ENCODE results near the gene P2RX4. TPM values are rescaled to one million over a fixed set of nuclear protein-coding genes. Genes with fewer than 3 reads are reported as not detected.

P2RX4 gene
- total RNA-seq, 1 experiment from 2014 or later = 7.6 TPM

- POLR2A ChIA-PET (ENCODE audit: low non-redundant PET) = interaction anchor here (0.6 kb wide), 1 partner anchor 977 kb away, joined by 7 read pairs; no protein-coding TSS in a partner anchor
- no peak for DNase-seq (ENCODE audit: low spot score)
- no peak overlapping the region for H3K4me3 ChIP-seq (ENCODE audit: low read depth, low read length, poor library complexity, severe bottlenecking)
- H3K36me3 ChIP-seq (ENCODE audit: insufficient read depth, low read length, poor library complexity, severe bottlenecking) = no peaks in the 10 kb centered on the region
- no TSS peak for BruUV-seq (replicated peaks)
- H3K27ac ChIP-seq (ENCODE audit: low read depth, low read length, poor library complexity, severe bottlenecking) = no peak overlapping the region
- no peaks in the 10 kb centered on the region for H3K27me3 ChIP-seq (replicated peaks; ENCODE audit: insufficient read depth, low read depth, low read length, poor library complexity)
- TF ChIP-seq CTCF (conservative IDR thresholded peaks at IDR 0.05; ENCODE audit: low read depth, low read length) (no peak), EZH2 (IDR thresholded peaks at IDR 0.05; ENCODE audit: borderline replicate concordance, low read depth, low read length, poor library complexity, severe bottlenecking) (no peak)
- H3K4me1 ChIP-seq (ENCODE audit: insufficient read depth, low read length, poor library complexity, severe bottlenecking) = no peaks in the 10 kb centered on the region
- no peaks in the 10 kb centered on the region for H3K9me3 ChIP-seq (ENCODE audit: low read depth, low read length, poor library complexity, severe bottlenecking)
- CTCF ChIA-PET = interaction anchor here (0.7 to 0.8 kb wide), 2 partner anchors 18 to 194 kb away, joined by 4 to 8 read pairs; no protein-coding TSS in a partner anchor
- intact Hi-C loops (cut with micrococcal nuclease; ENCODE audit: unreplicated experiment) = no loop called here
Observed at GRCh38 chr12:121277374-121277759, 67.4 kb downstream of the P2RX4 start.

- H3K4me1 ChIP-seq (ENCODE audit: insufficient read depth, low read length, poor library complexity, severe bottlenecking) = no peaks in the 10 kb centered on the region
- ChIA-PET CTCF (no interaction called here), POLR2A (ENCODE audit: low non-redundant PET) (no interaction called here)
- intact Hi-C loops (cut with micrococcal nuclease; ENCODE audit: unreplicated experiment) = no loop called here
- no peaks in the 10 kb centered on the region for H3K36me3 ChIP-seq (ENCODE audit: insufficient read depth, low read length, poor library complexity, severe bottlenecking)
- no peaks in the 10 kb centered on the region for H3K9me3 ChIP-seq (ENCODE audit: low read depth, low read length, poor library complexity, severe bottlenecking)
- TF ChIP-seq CTCF (conservative IDR thresholded peaks at IDR 0.05; ENCODE audit: low read depth, low read length) (no peak), EZH2 (IDR thresholded peaks at IDR 0.05; ENCODE audit: borderline replicate concordance, low read depth, low read length, poor library complexity, severe bottlenecking) (no peak)
- H3K4me3 ChIP-seq (ENCODE audit: low read depth, low read length, poor library complexity, severe bottlenecking) = no peak overlapping the region
- no peak for DNase-seq (ENCODE audit: low spot score)
- H3K27ac ChIP-seq (ENCODE audit: low read depth, low read length, poor library complexity, severe bottlenecking) = no peak overlapping the region
- no peaks in the 10 kb centered on the region for H3K27me3 ChIP-seq (replicated peaks; ENCODE audit: insufficient read depth, low read depth, low read length, poor library complexity)
- no TSS peak for BruUV-seq (replicated peaks)
Observed at GRCh38 chr12:121278169-121279070, 68.5 kb downstream of the P2RX4 start.

GRCh38 chr12:121279071-121279375 is 69.1 kb downstream of the P2RX4 start:
- no TSS peak for BruUV-seq (replicated peaks)
- intact Hi-C loops (cut with micrococcal nuclease; ENCODE audit: unreplicated experiment) = no loop called here
- no peak for TF ChIP-seq CTCF (conservative IDR thresholded peaks at IDR 0.05; ENCODE audit: low read depth, low read length)
- no peak for TF ChIP-seq EZH2 (IDR thresholded peaks at IDR 0.05; ENCODE audit: borderline replicate concordance, low read depth, low read length, poor library complexity, severe bottlenecking)
- H3K9me3 ChIP-seq (ENCODE audit: low read depth, low read length, poor library complexity, severe bottlenecking) = no peaks in the 10 kb centered on the region
- ChIA-PET CTCF (no interaction called here), POLR2A (ENCODE audit: low non-redundant PET) (no interaction called here)
- H3K27me3 ChIP-seq (replicated peaks; ENCODE audit: insufficient read depth, low read depth, low read length, poor library complexity) = no peaks in the 10 kb centered on the region
- no peaks in the 10 kb centered on the region for H3K36me3 ChIP-seq (ENCODE audit: insufficient read depth, low read length, poor library complexity, severe bottlenecking)
- H3K27ac ChIP-seq (ENCODE audit: low read depth, low read length, poor library complexity, severe bottlenecking) = no peak overlapping the region
- no peaks in the 10 kb centered on the region for H3K4me1 ChIP-seq (ENCODE audit: insufficient read depth, low read length, poor library complexity, severe bottlenecking)
- no peak for DNase-seq (ENCODE audit: low spot score)
- no peak overlapping the region for H3K4me3 ChIP-seq (ENCODE audit: low read depth, low read length, poor library complexity, severe bottlenecking)

Data from A673 (cell line).